HL-60 (cell line): ENCODE results near the gene ARHGEF4.

ENCODE experiments used
- GABPA ChIP-seq: IDR thresholded peaks from 2 replicates; pipeline ENCODE4 v1.6.1; 2012; ENCODE audit warnings: low read depth
- POLR2AphosphoS5 ChIP-seq: IDR thresholded peaks from 2 replicates; pipeline ENCODE4 v1.6.1; 2012; ENCODE audit warnings: low read depth
- SPI1 ChIP-seq: IDR thresholded peaks from 2 replicates; pipeline ENCODE4 v1.6.1; 2012; ENCODE audit warnings: low read depth, mild to moderate bottlenecking, borderline replicate concordance
- TF ChIP-seq, protein P1 (sequence below): IDR thresholded peaks from 2 replicates; pipeline ENCODE4 v1.6.1; 2012; ENCODE audit warnings: low read depth; ENCODE audit not compliant: insufficient replicate concordance
- TF ChIP-seq, protein P2 (sequence below): IDR thresholded peaks from one replicate; pipeline ENCODE4 v1.5.1; 2011; ENCODE audit warnings: low read length, control low read depth, inconsistent platforms; ENCODE audit not compliant: insufficient read depth

DNA sequence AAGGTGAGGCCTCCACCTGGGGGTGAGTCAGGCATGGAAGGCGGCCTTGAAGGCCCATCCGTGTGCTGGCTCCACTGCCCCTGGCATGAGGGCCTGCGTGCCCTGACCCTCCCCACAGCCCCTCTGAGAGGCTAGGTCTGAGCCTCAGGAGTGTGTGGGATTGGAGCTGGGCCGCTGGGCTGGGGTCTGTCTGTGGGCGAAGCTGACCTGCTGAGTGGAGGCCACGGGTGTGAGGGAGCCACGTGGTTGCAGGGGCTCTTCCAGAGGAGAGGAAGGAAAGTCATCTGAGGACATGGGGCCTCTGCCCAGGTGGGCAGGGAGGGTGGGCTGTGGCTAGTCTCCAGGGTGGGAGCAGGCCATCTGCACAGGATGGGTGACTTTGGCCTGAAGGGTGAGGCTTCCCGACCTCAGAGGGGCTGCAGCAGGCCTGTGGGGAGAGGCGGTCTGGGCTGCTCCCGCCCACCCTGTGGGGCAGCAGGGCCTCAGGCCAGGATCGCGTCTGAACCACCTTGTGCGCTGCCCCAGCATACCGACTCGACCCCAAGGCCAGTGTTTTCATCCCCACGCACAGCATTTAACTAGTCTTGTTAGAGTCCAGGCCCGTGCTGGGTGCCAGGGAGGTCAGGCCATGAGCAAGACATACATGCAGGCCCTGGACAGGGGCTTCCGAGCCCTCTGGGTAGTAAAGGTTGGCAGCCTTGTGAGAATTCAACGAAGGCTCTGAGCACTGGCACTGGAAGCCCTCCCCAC, 11.2 kb downstream of the ARHGEF4 start:
- TF ChIP-seq, protein P1, sequence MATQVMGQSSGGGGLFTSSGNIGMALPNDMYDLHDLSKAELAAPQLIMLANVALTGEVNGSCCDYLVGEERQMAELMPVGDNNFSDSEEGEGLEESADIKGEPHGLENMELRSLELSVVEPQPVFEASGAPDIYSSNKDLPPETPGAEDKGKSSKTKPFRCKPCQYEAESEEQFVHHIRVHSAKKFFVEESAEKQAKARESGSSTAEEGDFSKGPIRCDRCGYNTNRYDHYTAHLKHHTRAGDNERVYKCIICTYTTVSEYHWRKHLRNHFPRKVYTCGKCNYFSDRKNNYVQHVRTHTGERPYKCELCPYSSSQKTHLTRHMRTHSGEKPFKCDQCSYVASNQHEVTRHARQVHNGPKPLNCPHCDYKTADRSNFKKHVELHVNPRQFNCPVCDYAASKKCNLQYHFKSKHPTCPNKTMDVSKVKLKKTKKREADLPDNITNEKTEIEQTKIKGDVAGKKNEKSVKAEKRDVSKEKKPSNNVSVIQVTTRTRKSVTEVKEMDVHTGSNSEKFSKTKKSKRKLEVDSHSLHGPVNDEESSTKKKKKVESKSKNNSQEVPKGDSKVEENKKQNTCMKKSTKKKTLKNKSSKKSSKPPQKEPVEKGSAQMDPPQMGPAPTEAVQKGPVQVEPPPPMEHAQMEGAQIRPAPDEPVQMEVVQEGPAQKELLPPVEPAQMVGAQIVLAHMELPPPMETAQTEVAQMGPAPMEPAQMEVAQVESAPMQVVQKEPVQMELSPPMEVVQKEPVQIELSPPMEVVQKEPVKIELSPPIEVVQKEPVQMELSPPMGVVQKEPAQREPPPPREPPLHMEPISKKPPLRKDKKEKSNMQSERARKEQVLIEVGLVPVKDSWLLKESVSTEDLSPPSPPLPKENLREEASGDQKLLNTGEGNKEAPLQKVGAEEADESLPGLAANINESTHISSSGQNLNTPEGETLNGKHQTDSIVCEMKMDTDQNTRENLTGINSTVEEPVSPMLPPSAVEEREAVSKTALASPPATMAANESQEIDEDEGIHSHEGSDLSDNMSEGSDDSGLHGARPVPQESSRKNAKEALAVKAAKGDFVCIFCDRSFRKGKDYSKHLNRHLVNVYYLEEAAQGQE = no peak
- TF ChIP-seq, protein P2, sequence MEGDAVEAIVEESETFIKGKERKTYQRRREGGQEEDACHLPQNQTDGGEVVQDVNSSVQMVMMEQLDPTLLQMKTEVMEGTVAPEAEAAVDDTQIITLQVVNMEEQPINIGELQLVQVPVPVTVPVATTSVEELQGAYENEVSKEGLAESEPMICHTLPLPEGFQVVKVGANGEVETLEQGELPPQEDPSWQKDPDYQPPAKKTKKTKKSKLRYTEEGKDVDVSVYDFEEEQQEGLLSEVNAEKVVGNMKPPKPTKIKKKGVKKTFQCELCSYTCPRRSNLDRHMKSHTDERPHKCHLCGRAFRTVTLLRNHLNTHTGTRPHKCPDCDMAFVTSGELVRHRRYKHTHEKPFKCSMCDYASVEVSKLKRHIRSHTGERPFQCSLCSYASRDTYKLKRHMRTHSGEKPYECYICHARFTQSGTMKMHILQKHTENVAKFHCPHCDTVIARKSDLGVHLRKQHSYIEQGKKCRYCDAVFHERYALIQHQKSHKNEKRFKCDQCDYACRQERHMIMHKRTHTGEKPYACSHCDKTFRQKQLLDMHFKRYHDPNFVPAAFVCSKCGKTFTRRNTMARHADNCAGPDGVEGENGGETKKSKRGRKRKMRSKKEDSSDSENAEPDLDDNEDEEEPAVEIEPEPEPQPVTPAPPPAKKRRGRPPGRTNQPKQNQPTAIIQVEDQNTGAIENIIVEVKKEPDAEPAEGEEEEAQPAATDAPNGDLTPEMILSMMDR = no peak
- TF ChIP-seq POLR2AphosphoS5 (no peak), GABPA (no peak), SPI1 (no peak)
